Activated CD4-positive, alpha-beta T cell treated with anti-CD3 and anti-CD28 coated beads, Interleukin-2, amount 10 ng/mL, durations not matched to agents 24 days and 14 days (primary cell): ENCODE results near the gene FAM47C. TPM values are rescaled to one million over a fixed set of nuclear protein-coding genes. Genes with fewer than 3 reads are reported as not detected.
"Not testable (repeated sequence)": the region's sequence is repeated elsewhere in the genome, so short reads cannot be mapped to it uniquely, and the experiment has no call there.

Experiments used
- DNase-seq: peaks from one replicate; pipeline ENCODE4 v3.0.0; 2022
- H3K27ac Mint-ChIP-seq: one replicate; pipeline ENCODE4 v1.8.0; 2022; ENCODE audit warnings: mild to moderate bottlenecking, mixed read lengths
- H3K27me3 Mint-ChIP-seq: one replicate; pipeline ENCODE4 v1.8.0; 2022; ENCODE audit warnings: mixed read lengths
- H3K36me3 Mint-ChIP-seq: one replicate; pipeline ENCODE4 v1.8.0; 2022; ENCODE audit warnings: low read depth, mild to moderate bottlenecking, mixed read lengths
- H3K4me1 Mint-ChIP-seq: one replicate; pipeline ENCODE4 v1.8.0; 2021; ENCODE audit warnings: mixed read lengths
- H3K4me3 Mint-ChIP-seq: one replicate; pipeline ENCODE4 v1.8.0; 2022; ENCODE audit warnings: mild to moderate bottlenecking, moderate library complexity, mixed read lengths
- H3K9me3 Mint-ChIP-seq: one replicate; pipeline ENCODE4 v1.8.0; 2021; ENCODE audit warnings: mixed read lengths
- intact Hi-C: fragments of 100-400 bp; cut with micrococcal nuclease; formaldehyde crosslinking; loops from one replicate; pipeline ENCODE4 v1.15.1; 2023
- total RNA-seq: library from RNA; stranded (reverse); gene quantifications from 2 replicates; pipeline ENCODE4 v1.2.3, GENCODE V29; 2022

Gene FAM47C
- total RNA-seq, result not detected in 2 replicates

- H3K27ac Mint-ChIP-seq, H3K27me3 Mint-ChIP-seq, DNase-seq, H3K36me3 Mint-ChIP-seq, intact Hi-C loops, H3K4me3 Mint-ChIP-seq, H3K4me1 Mint-ChIP-seq, H3K9me3 Mint-ChIP-seq: not testable (repeated sequence)
These were observed at the start of gene FAM47C for GRCh38 chrX:37008182-37008581. Gene FAM47C, plus strand, starts transcription at chrX:37008366. Its CDS starts 45 bp downstream, at chrX:37008411.

GRCh38 chrX:36961590-36961989, 46.6 kb upstream of the FAM47C start:
- H3K9me3 Mint-ChIP-seq, result no peaks in the 10 kb centered on the region
- intact Hi-C loops, result no loop called here
- H3K36me3 Mint-ChIP-seq, result no peaks in the 10 kb centered on the region

GRCh38 chrX:36963069-36963808, 44.9 kb upstream of the FAM47C start:
- H3K36me3 Mint-ChIP-seq, result no peaks in the 10 kb centered on the region
- peaks cover 5% of the 10 kb centered on the region for H3K27me3 Mint-ChIP-seq
- H3K4me3 Mint-ChIP-seq, result no peak overlapping the region
- no peak for DNase-seq
- intact Hi-C loops, result no loop called here
- no peak overlapping the region for H3K27ac Mint-ChIP-seq
- no peaks in the 10 kb centered on the region for H3K9me3 Mint-ChIP-seq
- H3K4me1 Mint-ChIP-seq, result peaks cover 2% of the 10 kb centered on the region

More at GRCh38 chrX:36961590-36961989, 46.6 kb upstream of the FAM47C start:
- Mint-ChIP-seq H3K4me1 (peaks cover 2% of the 10 kb centered on the region), H3K27ac (no peak overlapping the region), H3K27me3 (peaks cover 11% of the 10 kb centered on the region), H3K4me3 (no peak overlapping the region)
- no peak for DNase-seq

GRCh38 chrX:36963852-36964251, 44.3 kb upstream of the FAM47C start:
- no peaks in the 10 kb centered on the region for H3K36me3 Mint-ChIP-seq
- no peaks in the 10 kb centered on the region for H3K9me3 Mint-ChIP-seq
- no peak for DNase-seq
- no peaks in the 10 kb centered on the region for H3K4me1 Mint-ChIP-seq
- intact Hi-C loops, result no loop called here
- H3K27me3 Mint-ChIP-seq, result no peaks in the 10 kb centered on the region
- H3K4me3 Mint-ChIP-seq, result no peak overlapping the region
- no peak overlapping the region for H3K27ac Mint-ChIP-seq

- no peak for DNase-seq
- Mint-ChIP-seq H3K36me3 (no peaks in the 10 kb centered on the region), H3K4me3 (no peak overlapping the region), H3K27ac (no peak overlapping the region), H3K27me3 (no peaks in the 10 kb centered on the region), H3K9me3 (no peaks in the 10 kb centered on the region), H3K4me1 (no peaks in the 10 kb centered on the region)
- intact Hi-C loops, result no loop called here
These were observed 34.6 kb upstream of the FAM47C start for GRCh38 chrX:36973575-36973974.

GRCh38 chrX:36974911-36975310, 33.3 kb upstream of the FAM47C start:
- no peak for DNase-seq
- Mint-ChIP-seq H3K4me3 (no peak overlapping the region), H3K36me3 (no peaks in the 10 kb centered on the region), H3K4me1 (no peaks in the 10 kb centered on the region), H3K27me3 (no peaks in the 10 kb centered on the region), H3K27ac (no peak overlapping the region), H3K9me3 (no peaks in the 10 kb centered on the region)
- intact Hi-C loops, result no loop called here

GRCh38 chrX:36978886-36979285, 29.3 kb upstream of the FAM47C start:
- Mint-ChIP-seq H3K4me3 (no peak overlapping the region), H3K36me3 (no peaks in the 10 kb centered on the region), H3K27me3 (no peaks in the 10 kb centered on the region), H3K27ac (no peak overlapping the region), H3K9me3 (no peaks in the 10 kb centered on the region), H3K4me1 (no peaks in the 10 kb centered on the region)
- DNase-seq, result no peak
- intact Hi-C loops, result no loop called here

GRCh38 chrX:36983831-36984230, 24.3 kb upstream of the FAM47C start:
- peaks cover 7% of the 10 kb centered on the region for H3K27me3 Mint-ChIP-seq
- no peak for DNase-seq
- intact Hi-C loops, result no loop called here
- H3K9me3 Mint-ChIP-seq, result no peaks in the 10 kb centered on the region
- no peak overlapping the region for H3K27ac Mint-ChIP-seq
- no peaks in the 10 kb centered on the region for H3K36me3 Mint-ChIP-seq
- peaks cover 2% of the 10 kb centered on the region for H3K4me1 Mint-ChIP-seq
- H3K4me3 Mint-ChIP-seq, result no peak overlapping the region

- peak overlapping the region; percentile 56 for H3K4me3 Mint-ChIP-seq
- H3K9me3 Mint-ChIP-seq, H3K4me1 Mint-ChIP-seq, intact Hi-C loops, H3K27me3 Mint-ChIP-seq, DNase-seq, H3K36me3 Mint-ChIP-seq, H3K27ac Mint-ChIP-seq: not testable (repeated sequence)
These were observed 22.6 kb upstream of the FAM47C start for GRCh38 chrX:36985416-36986209.

- Mint-ChIP-seq H3K4me3 (no peak overlapping the region), H3K27ac (no peak overlapping the region), H3K36me3 (no peaks in the 10 kb centered on the region), H3K4me1 (peaks cover 2% of the 10 kb centered on the region), H3K27me3 (peaks cover 7% of the 10 kb centered on the region), H3K9me3 (no peaks in the 10 kb centered on the region)
- no peak for DNase-seq
- intact Hi-C loops, result no loop called here
These were observed 21.9 kb upstream of the FAM47C start for GRCh38 chrX:36986231-36986630.

GRCh38 chrX:36987212-36987611, 21.0 kb upstream of the FAM47C start:
- DNase-seq, H3K27me3 Mint-ChIP-seq, H3K36me3 Mint-ChIP-seq, intact Hi-C loops, H3K4me3 Mint-ChIP-seq, H3K27ac Mint-ChIP-seq, H3K4me1 Mint-ChIP-seq, H3K9me3 Mint-ChIP-seq: not testable (repeated sequence)

- intact Hi-C loops, result no loop called here
- Mint-ChIP-seq H3K36me3 (no peaks in the 10 kb centered on the region), H3K9me3 (no peaks in the 10 kb centered on the region)
These were observed 8.0 kb upstream of the FAM47C start for GRCh38 chrX:37000140-37000539.

GRCh38 chrX:37010496-37010895, 2.3 kb downstream of the FAM47C start:
- intact Hi-C loops, result no loop called here
- Mint-ChIP-seq H3K27ac (no peak overlapping the region), H3K4me3 (no peak overlapping the region), H3K9me3 (no peaks in the 10 kb centered on the region), H3K36me3 (no peaks in the 10 kb centered on the region), H3K27me3 (no peaks in the 10 kb centered on the region), H3K4me1 (no peaks in the 10 kb centered on the region)
- no peak for DNase-seq

More at GRCh38 chrX:37000140-37000539, 8.0 kb upstream of the FAM47C start:
- H3K27me3 Mint-ChIP-seq, result no peaks in the 10 kb centered on the region
- H3K27ac Mint-ChIP-seq, result no peak overlapping the region
- no peaks in the 10 kb centered on the region for H3K4me1 Mint-ChIP-seq
- DNase-seq, result no peak
- H3K4me3 Mint-ChIP-seq, result no peak overlapping the region

GRCh38 chrX:37034260-37034659, 26.1 kb downstream of the FAM47C start:
- H3K4me1 Mint-ChIP-seq, H3K4me3 Mint-ChIP-seq, DNase-seq, H3K27ac Mint-ChIP-seq, H3K36me3 Mint-ChIP-seq, intact Hi-C loops, H3K9me3 Mint-ChIP-seq, H3K27me3 Mint-ChIP-seq: not testable (repeated sequence)
